ENCODE data around the gene CYFIP2.

GRCh38 chr5:157278319-157279037 lies 12.6 kb downstream of the CYFIP2 start:
- TF ChIP-seq POLR2A (IDR thresholded peaks at IDR 0.05), result no peak
- no peak for TF ChIP-seq POLR2AphosphoS5 (IDR thresholded peaks at IDR 0.05)

All from prostate gland (tissue), 1 donor.